Astrocyte of the cerebellum (primary cell): ENCODE data around the gene NTNG1.

ENCODE experiments used
- DNase-seq: peaks from one replicate; pipeline ENCODE4 v3.0.0-alpha.2; 2011; ENCODE audit warnings: low read depth
- H3K4me3 ChIP-seq: 2 replicates; pipeline ENCODE4 v1.5.1; 2011; ENCODE audit warnings: mild to moderate bottlenecking, low read depth, low read length, moderate library complexity
- in situ Hi-C: cut with HindIII; loops from 2 replicates; pipeline ENCODE4 v1.10.0; 2017; ENCODE audit warnings: low sequenced_read_pairs
- TF ChIP-seq, protein P1 (sequence below): IDR thresholded peaks from 2 replicates; pipeline ENCODE4 v1.5.1; 2012; ENCODE audit warnings: low read length, low read depth, moderate library complexity, mild to moderate bottlenecking; ENCODE audit errors: missing control alignments

The NTNG1 gene

DNA sequence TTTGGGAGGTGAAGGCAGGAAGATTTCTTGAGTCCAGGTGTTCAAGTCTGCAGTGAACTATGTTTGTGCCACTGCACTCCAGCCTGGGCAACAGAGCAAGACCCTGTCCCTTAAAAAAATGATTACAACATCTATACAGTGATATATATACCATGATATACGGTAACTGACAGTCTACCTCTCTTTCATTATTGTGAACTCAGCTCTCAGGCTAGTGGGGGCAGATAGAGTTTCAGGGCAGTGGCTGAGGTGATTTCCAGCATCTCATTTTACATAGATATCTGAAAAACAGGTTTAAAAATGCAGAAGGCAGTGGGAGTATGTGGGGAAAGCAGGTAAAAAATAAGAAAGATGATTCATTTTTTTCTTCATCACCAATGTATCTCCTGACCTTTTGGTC is 8.1 kb upstream of the NTNG1 start:
- in situ Hi-C loops, result no loop called here
- H3K4me3 ChIP-seq, result no peak overlapping the region
- no peak for DNase-seq
- TF ChIP-seq, protein P1, sequence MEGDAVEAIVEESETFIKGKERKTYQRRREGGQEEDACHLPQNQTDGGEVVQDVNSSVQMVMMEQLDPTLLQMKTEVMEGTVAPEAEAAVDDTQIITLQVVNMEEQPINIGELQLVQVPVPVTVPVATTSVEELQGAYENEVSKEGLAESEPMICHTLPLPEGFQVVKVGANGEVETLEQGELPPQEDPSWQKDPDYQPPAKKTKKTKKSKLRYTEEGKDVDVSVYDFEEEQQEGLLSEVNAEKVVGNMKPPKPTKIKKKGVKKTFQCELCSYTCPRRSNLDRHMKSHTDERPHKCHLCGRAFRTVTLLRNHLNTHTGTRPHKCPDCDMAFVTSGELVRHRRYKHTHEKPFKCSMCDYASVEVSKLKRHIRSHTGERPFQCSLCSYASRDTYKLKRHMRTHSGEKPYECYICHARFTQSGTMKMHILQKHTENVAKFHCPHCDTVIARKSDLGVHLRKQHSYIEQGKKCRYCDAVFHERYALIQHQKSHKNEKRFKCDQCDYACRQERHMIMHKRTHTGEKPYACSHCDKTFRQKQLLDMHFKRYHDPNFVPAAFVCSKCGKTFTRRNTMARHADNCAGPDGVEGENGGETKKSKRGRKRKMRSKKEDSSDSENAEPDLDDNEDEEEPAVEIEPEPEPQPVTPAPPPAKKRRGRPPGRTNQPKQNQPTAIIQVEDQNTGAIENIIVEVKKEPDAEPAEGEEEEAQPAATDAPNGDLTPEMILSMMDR, result no peak

DNA sequence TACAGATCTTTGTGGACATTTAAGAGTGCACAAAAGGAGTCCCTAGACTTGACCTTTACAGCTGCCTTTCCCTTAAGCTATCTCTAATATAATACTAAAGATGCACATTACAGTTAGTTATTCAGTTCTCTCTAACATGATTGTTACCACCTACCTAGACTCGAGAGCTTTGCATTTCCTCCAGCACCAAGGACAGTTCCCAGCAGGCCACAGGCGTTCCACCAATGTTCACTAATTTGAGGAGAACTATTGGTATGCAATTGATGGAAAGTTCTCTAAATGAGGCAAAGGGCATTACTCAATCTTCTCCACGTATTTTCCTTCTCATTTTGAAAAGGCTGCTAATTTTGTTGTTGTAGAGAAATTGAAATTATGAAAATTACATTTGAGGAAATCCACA is 5.4 kb upstream of the NTNG1 start:
- in situ Hi-C loops, result no loop called here
- TF ChIP-seq, protein P1, result no peak
- peak; percentile 49 for DNase-seq
- no peak overlapping the region for H3K4me3 ChIP-seq

DNA sequence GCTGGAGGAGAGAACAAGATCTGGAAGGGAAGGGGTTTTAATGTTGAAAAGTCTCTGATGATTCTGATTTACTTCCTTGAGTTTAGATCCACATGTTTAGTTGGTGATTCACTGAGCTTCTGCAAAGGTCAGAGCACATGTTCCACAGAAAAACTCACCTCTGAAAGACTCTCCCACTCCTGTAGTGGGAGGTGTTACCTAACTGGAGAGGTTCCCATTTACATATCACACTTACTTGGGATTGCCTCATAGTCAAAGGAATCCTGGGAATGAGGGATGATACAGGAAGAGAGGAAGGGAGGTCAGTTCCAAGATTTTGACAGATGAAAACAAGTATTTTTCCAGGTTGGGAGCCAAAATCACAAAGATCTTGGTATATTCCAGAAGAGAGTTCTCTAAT is 2.7 kb upstream of the NTNG1 start:
- TF ChIP-seq, protein P1, result no peak
- in situ Hi-C loops, result no loop called here
- H3K4me3 ChIP-seq, result no peak overlapping the region
- no peak for DNase-seq

DNA sequence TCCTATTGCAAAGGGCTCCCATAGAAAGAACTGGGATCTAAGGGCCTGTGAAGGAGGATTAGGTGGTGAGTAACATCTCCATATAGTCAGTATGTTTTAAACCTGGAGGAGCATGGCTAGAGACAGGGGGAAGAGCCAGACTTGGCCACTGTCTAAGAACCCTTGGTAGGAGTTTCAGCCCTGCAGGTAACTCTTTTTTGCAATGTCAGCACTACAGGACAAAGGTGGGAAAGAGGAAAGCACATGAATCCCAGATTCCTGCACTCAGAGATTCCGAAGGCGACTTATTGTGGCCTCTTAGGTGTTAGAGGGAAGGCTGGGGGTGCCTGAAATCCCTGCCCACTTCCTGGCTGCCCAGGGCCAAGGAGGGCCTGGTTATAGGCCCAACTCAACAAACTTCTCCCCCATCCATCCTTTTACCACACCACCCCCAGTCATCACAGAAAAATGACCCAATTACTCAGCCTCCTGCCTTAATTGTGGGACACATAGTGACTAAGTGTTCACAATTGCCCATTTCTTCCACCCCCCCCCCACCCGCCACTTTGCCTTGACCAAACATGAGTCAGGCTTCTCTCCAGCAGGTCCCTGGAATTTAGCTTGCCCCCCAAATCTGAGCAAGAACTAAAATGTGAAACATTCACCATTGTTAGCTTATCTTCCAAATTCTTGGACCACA is 1.9 kb upstream of the NTNG1 start:
- TF ChIP-seq, protein P1, result no peak
- H3K4me3 ChIP-seq, result no peak overlapping the region
- in situ Hi-C loops, result no loop called here
- DNase-seq, result no peak

DNA sequence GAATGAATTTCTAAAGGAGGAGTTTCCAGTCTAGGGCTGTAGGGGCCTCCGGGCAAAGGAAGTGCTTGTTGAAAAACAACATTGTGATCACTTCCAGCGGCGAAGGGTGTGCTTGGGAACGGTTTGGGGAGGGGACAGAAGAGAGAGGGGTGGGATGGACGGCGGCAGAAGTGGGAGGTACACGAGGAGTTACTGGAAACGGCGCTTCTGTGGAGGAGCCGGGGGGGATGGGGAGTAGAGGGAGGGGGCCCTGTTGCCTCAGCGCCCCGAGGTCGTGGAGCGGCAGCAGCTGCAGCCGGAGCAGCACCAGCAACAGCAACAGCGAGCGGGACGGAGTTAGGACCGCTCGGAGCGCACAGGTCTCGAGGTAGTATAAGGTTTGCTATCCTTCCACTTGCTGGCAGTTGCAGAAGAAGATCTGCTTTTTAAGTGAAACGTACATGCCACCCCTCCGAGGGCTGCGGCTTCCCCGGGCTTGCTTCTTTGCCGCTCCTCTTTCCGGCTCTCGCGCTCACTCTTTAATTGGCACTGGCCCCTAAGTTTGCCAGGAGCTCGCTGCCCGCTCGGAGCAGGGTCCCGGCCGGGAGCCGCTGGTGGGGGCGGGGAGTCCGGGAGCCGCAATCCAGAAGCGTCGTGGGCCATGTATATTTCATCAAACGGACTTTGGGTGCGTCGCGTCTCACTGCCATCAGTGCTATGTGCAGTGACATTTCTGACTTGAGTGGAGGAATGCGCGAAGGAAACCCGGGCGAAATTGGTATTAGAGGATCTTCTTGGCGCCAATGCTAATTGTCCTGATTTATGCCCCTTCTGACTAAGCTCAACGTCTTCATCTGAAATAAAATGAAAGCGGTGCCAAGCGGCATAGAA is 771 bp upstream of the NTNG1 start:
- H3K4me3 ChIP-seq, result peak overlapping the region; percentile 63
- TF ChIP-seq, protein P1, result no peak
- peak; percentile 26 for DNase-seq
- in situ Hi-C loops, result no loop called here

DNA sequence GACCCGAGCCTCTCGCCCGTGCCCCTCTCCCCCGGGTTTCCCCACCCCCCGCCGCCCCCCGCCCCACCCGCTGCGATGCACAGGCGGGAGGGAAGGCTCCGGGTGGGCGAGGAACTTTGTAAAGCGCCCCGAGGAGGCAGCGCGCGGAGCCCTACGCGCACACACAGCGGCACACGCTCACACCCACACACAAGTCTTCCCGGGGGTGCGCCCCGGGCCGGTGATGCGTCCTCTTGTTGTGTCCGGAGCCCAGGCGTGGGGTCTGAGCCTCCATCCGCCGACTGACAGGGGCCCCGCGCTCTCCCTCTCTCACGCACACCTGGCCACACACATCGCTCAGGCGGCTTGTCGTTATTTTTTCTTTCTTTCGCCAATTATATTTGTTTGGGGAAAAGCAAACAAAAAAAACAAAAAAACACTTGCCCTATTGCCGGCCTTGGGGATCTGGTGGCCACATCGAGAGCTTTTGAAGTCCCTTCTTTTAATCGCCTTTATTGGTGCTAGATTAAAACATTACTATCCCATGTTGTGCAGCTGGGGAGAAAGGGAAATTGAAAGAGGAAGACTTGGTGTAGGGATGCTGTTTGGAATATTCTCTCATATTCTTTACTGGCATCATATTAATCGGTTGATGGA is 770 bp downstream of the NTNG1 start:
- TF ChIP-seq, protein P1, result no peak
- peak overlapping the region; percentile 63 for H3K4me3 ChIP-seq
- no peak for DNase-seq
- in situ Hi-C loops, result no loop called here
